Type B pancreatic cell (in vitro differentiated cells): ENCODE data around the gene PTTG1IP2. TPM values are rescaled to one million over a fixed set of nuclear protein-coding genes. Genes with fewer than 3 reads are reported as not detected.
"Not testable (repeated sequence)": the region's sequence is repeated elsewhere in the genome, so short reads cannot be mapped to it uniquely, and the experiment has no call there.

Experiments used
- DNase-seq: peaks from one replicate; pipeline ENCODE4 v3.0.0; 2021; ENCODE audit warnings: mixed read lengths; ENCODE audit not compliant: unreplicated experiment; ENCODE audit errors: extremely low spot score
- H3K27ac Mint-ChIP-seq: 2 replicates; pipeline ENCODE4 v1.8.0; 2021; ENCODE audit warnings: mild to moderate bottlenecking, mixed read lengths
- H3K27me3 Mint-ChIP-seq: 2 replicates; pipeline ENCODE4 v1.8.0; 2021; ENCODE audit warnings: mixed read lengths
- H3K36me3 Mint-ChIP-seq: 2 replicates; pipeline ENCODE4 v1.8.0; 2021; ENCODE audit warnings: mixed read lengths
- H3K4me1 Mint-ChIP-seq: one replicate; pipeline ENCODE4 v1.8.0; 2021; ENCODE audit warnings: mixed read lengths; ENCODE audit not compliant: unreplicated experiment
- H3K4me3 Mint-ChIP-seq: 2 replicates; pipeline ENCODE4 v1.8.0; 2021; ENCODE audit warnings: mild to moderate bottlenecking, mixed read lengths
- H3K9me3 Mint-ChIP-seq: 2 replicates; pipeline ENCODE4 v1.8.0; 2021; ENCODE audit warnings: mixed read lengths
- CTCF ChIP-seq: fragments of 200-600 bp; sonication (generic); conservative IDR thresholded peaks from 2 replicates; pipeline ENCODE4 v1.5.0; 2021; ENCODE audit warnings: antibody characterized with exemption, mild to moderate bottlenecking
- total RNA-seq: library from RNA; stranded (reverse); gene quantifications from 2 replicates; pipeline ENCODE4 v1.2.1, GENCODE V29; 2021; ENCODE audit warnings: low replicate concordance

Gene PTTG1IP2
- total RNA-seq, 1 donor from 2014 or later = not detected

GRCh38 chr7:90453931-90454330 lies 15.5 kb upstream of the PTTG1IP2 start:
- Mint-ChIP-seq H3K4me1 (peaks cover 13% of the 10 kb centered on the region), H3K36me3 (no peaks in the 10 kb centered on the region), H3K27ac (no peak overlapping the region), H3K4me3 (no peak overlapping the region), H3K27me3 (peaks cover 11% of the 10 kb centered on the region), H3K9me3 (no peaks in the 10 kb centered on the region)
- no peak for TF ChIP-seq CTCF
- DNase-seq = no peak

GRCh38 chr7:90455163-90456030 lies 14.0 kb upstream of the PTTG1IP2 start:
- Mint-ChIP-seq H3K9me3 (no peaks in the 10 kb centered on the region), H3K27ac (peak overlapping the region; percentile 19), H3K36me3 (no peaks in the 10 kb centered on the region), H3K27me3 (peaks cover 11% of the 10 kb centered on the region), H3K4me3 (peak overlapping the region; percentile 75), H3K4me1 (peaks cover 13% of the 10 kb centered on the region)
- no peak for DNase-seq
- peak; percentile 85 for TF ChIP-seq CTCF

- DNase-seq = no peak
- H3K36me3 Mint-ChIP-seq = no peaks in the 10 kb centered on the region
- no peak for TF ChIP-seq CTCF
- H3K4me3 Mint-ChIP-seq = no peak overlapping the region
- H3K27ac Mint-ChIP-seq = no peak overlapping the region
- H3K9me3 Mint-ChIP-seq = no peaks in the 10 kb centered on the region
- H3K4me1 Mint-ChIP-seq = peaks cover 13% of the 10 kb centered on the region
- H3K27me3 Mint-ChIP-seq = peaks cover 11% of the 10 kb centered on the region
Observed at GRCh38 chr7:90458104-90458503, 11.3 kb upstream of the PTTG1IP2 start.

GRCh38 chr7:90459888-90460287 lies 9.6 kb upstream of the PTTG1IP2 start:
- TF ChIP-seq CTCF = no peak
- no peaks in the 10 kb centered on the region for H3K36me3 Mint-ChIP-seq
- no peak overlapping the region for H3K4me3 Mint-ChIP-seq
- peaks cover 13% of the 10 kb centered on the region for H3K4me1 Mint-ChIP-seq
- H3K9me3 Mint-ChIP-seq = no peaks in the 10 kb centered on the region
- H3K27ac Mint-ChIP-seq = no peak overlapping the region
- peaks cover 11% of the 10 kb centered on the region for H3K27me3 Mint-ChIP-seq
- DNase-seq = no peak

GRCh38 chr7:90461219-90461618 lies 8.2 kb upstream of the PTTG1IP2 start:
- no peaks in the 10 kb centered on the region for H3K36me3 Mint-ChIP-seq
- peaks cover 4% of the 10 kb centered on the region for H3K27me3 Mint-ChIP-seq
- H3K4me3 Mint-ChIP-seq = no peak overlapping the region
- no peak for TF ChIP-seq CTCF
- peaks cover 4% of the 10 kb centered on the region for H3K4me1 Mint-ChIP-seq
- peaks cover 9% of the 10 kb centered on the region for H3K9me3 Mint-ChIP-seq
- DNase-seq = no peak
- no peak overlapping the region for H3K27ac Mint-ChIP-seq

GRCh38 chr7:90463151-90463628 lies 6.2 kb upstream of the PTTG1IP2 start:
- not testable (repeated sequence) for H3K27ac Mint-ChIP-seq, H3K4me1 Mint-ChIP-seq, H3K36me3 Mint-ChIP-seq, H3K4me3 Mint-ChIP-seq, DNase-seq, H3K27me3 Mint-ChIP-seq, H3K9me3 Mint-ChIP-seq
